Liver (tissue), 9 donors: ENCODE results near the gene FEM1B. TPM values are rescaled to one million over a fixed set of nuclear protein-coding genes. Genes with fewer than 3 reads are reported as not detected.

Experiments
- DNase-seq: peaks from one replicate; pipeline ENCODE4 v3.0.0-alpha.2; 2017; ENCODE audit warnings: low spot score
- H3K27ac ChIP-seq, 2 donors: one replicate each; pipeline ENCODE4 v1.7.0; 2013; ENCODE audit warnings: inconsistent platforms in 2 of 2, low read length in 2 of 2, control low read depth in 1 of 2, low read depth in 1 of 2, mild to moderate bottlenecking in 1 of 2
- H3K27me3 ChIP-seq, 4 donors: one replicate each; pipeline versions ENCODE4 v1.6.1 to v1.7.0; 2013; ENCODE audit warnings: low read length in 3 of 4, inconsistent platforms in 1 of 4, mild to moderate bottlenecking in 1 of 4, moderate library complexity in 1 of 4; ENCODE audit not compliant: control insufficient read depth in 4 of 4, insufficient read depth in 4 of 4
- H3K36me3 ChIP-seq, 4 donors: one replicate each; pipeline versions ENCODE4 v1.6.1 to v1.7.0; 2013; ENCODE audit warnings: low read length in 3 of 4, mild to moderate bottlenecking in 3 of 4, low read depth in 1 of 4, moderate library complexity in 1 of 4; ENCODE audit not compliant: control insufficient read depth in 4 of 4, insufficient read depth in 3 of 4
- H3K4me1 ChIP-seq, 4 donors: one replicate each; pipeline versions ENCODE4 v1.6.1 to v1.7.0; 2013; ENCODE audit warnings: low read length in 3 of 4, mild to moderate bottlenecking in 3 of 4, moderate library complexity in 1 of 4; ENCODE audit not compliant: control insufficient read depth in 4 of 4, insufficient read depth in 4 of 4
- H3K4me3 ChIP-seq, 3 donors: one replicate each; pipeline versions ENCODE4 v1.6.1 to v1.7.0; 2013; ENCODE audit warnings: low read length in 3 of 3, control low read depth in 1 of 3, low read depth in 1 of 3, mild to moderate bottlenecking in 1 of 3
- H3K9ac ChIP-seq, 2 donors: one replicate each; pipeline ENCODE4 v1.7.0; 2013; ENCODE audit warnings: low read length in 2 of 2, mild to moderate bottlenecking in 2 of 2, moderate library complexity in 2 of 2, control low read depth in 1 of 2, low read depth in 1 of 2
- H3K9me3 ChIP-seq, 4 donors: one replicate each; pipeline versions ENCODE4 v1.6.1 to v1.7.0; 2013; ENCODE audit warnings: low read length in 3 of 4; ENCODE audit not compliant: control insufficient read depth in 4 of 4
- ATF3 ChIP-seq: IDR thresholded peaks from 2 replicates; pipeline ENCODE4 v1.6.1; 2016; ENCODE audit warnings: antibody characterized with exemption
- CTCF ChIP-seq: fragments of 150-350 bp; IDR thresholded peaks from 2 replicates; pipeline ENCODE4 v1.5.1; 2017; ENCODE audit warnings: improper control_type of control experiment, low read depth, low read length; ENCODE audit not compliant: missing input control
- EGR1 ChIP-seq, 2 donors: IDR thresholded peaks; 2 replicates each; pipeline ENCODE4 v1.6.1; 2016 to 2018; ENCODE audit warnings: antibody characterized with exemption in 2 of 2, low read depth in 2 of 2
- FOXA1 ChIP-seq: IDR thresholded peaks from 2 replicates; pipeline ENCODE4 v1.6.1; 2016; ENCODE audit warnings: antibody characterized with exemption
- FOXA2 ChIP-seq: IDR thresholded peaks from 2 replicates; pipeline ENCODE4 v1.6.1; 2016; ENCODE audit warnings: antibody characterized with exemption
- GABPA ChIP-seq, 2 donors: IDR thresholded peaks in 1 of 2; conservative IDR thresholded peaks in 1 of 2; 2 replicates each; pipeline ENCODE4 v1.6.1; 2016; ENCODE audit warnings: antibody characterized with exemption in 2 of 2, mild to moderate bottlenecking in 1 of 2, moderate library complexity in 1 of 2
- HNF4A ChIP-seq, 2 donors: conservative IDR thresholded peaks; 2 replicates each; pipeline ENCODE4 v1.6.1; 2016; ENCODE audit warnings: antibody characterized with exemption in 2 of 2, mild to moderate bottlenecking in 2 of 2
- HNF4G ChIP-seq: IDR thresholded peaks from 2 replicates; pipeline ENCODE4 v1.6.1; 2016; ENCODE audit warnings: antibody characterized with exemption
- JUND ChIP-seq, 2 donors: IDR thresholded peaks; 2 replicates each; pipeline ENCODE4 v1.6.1; 2016; ENCODE audit warnings: antibody characterized with exemption in 2 of 2
- MAX ChIP-seq: IDR thresholded peaks from 2 replicates; pipeline ENCODE4 v1.6.1; 2016; ENCODE audit warnings: antibody characterized with exemption
- NR2F2 ChIP-seq: IDR thresholded peaks from 2 replicates; pipeline ENCODE4 v1.6.1; 2016; ENCODE audit warnings: antibody characterized with exemption
- RAD21 ChIP-seq, 2 donors: IDR thresholded peaks; 2 replicates each; pipeline ENCODE4 v1.6.1; 2016; ENCODE audit warnings: antibody characterized with exemption in 2 of 2, mild to moderate bottlenecking in 2 of 2
- REST ChIP-seq: IDR thresholded peaks from 2 replicates; pipeline ENCODE4 v1.6.1; 2016; ENCODE audit warnings: antibody characterized with exemption, mild to moderate bottlenecking
- RXRA ChIP-seq, 2 donors: IDR thresholded peaks; 2 replicates each; pipeline ENCODE4 v1.6.1; 2017 to 2018; ENCODE audit warnings: antibody characterized with exemption in 2 of 2, mild to moderate bottlenecking in 1 of 2
- SP1 ChIP-seq: IDR thresholded peaks from 2 replicates; pipeline ENCODE4 v1.6.1; 2018; ENCODE audit warnings: antibody characterized with exemption, mild to moderate bottlenecking
- TAF1 ChIP-seq: conservative IDR thresholded peaks from 2 replicates; pipeline ENCODE4 v1.6.1; 2016; ENCODE audit warnings: antibody characterized with exemption, mild to moderate bottlenecking
- YY1 ChIP-seq: IDR thresholded peaks from 2 replicates; pipeline ENCODE4 v1.6.1; 2016; ENCODE audit warnings: antibody characterized with exemption, mild to moderate bottlenecking
- ZBTB33 ChIP-seq: IDR thresholded peaks from 2 replicates; pipeline ENCODE4 v1.6.1; 2016; ENCODE audit warnings: antibody characterized with exemption
- WGBS: extraction: QIAGEN DNeasy Blood & Tissue Kit; methylation state at CpG from one replicate; pipeline ENCODE4 v1.1.7; 2013; 5-methylcytosine and 5-hydroxymethylcytosine counted together
- polyA plus RNA-seq, 2 donors: library from polyadenylated mRNA; stranded (reverse) in 1 of 2; unstranded in 1 of 2; fragments of 200-250 nt in 1 of 2; fragments of >200 nt in 1 of 2; fragmentation: Nextera tagmentation in 1 of 2; extraction: Ambion mirVana in 1 of 2; gene quantifications; one replicate each; pipeline versions ENCODE4 v1.2.1 to v1.2.3, GENCODE V29; 2013 to 2015
- total RNA-seq, 2 donors: library from RNA; depleted of rRNA; stranded (reverse); fragments of >200 nt; gene quantifications; one replicate each; pipeline ENCODE4 v1.2.3, GENCODE V29; 2014
- donor health status: healthy.
- donor health status: healthy.
- donor health status: healthy.
- donor health status: healthy.
- donor health status: healthy.

FEM1B gene
- total and polyA plus RNA-seq, 4 donors, result 6.2 to 39.5 (median 17.8) TPM

GRCh38 chr15:68321229-68321628, 43.7 kb downstream of the FEM1B start:
- Histone ChIP-seq H3K27ac (no peak overlapping the region), H3K27me3 (no peaks in the 10 kb centered on the region), H3K4me3 (no peak overlapping the region), H3K9me3 (no peaks in the 10 kb centered on the region), H3K4me1 (no peaks in the 10 kb centered on the region), H3K36me3 (no peaks in the 10 kb centered on the region), H3K9ac (no peak overlapping the region)
- WGBS, result 70% methylated on average over 7 of the region's 7 CpGs
- TF ChIP-seq NR2F2, result no peak
- TF ChIP-seq GABPA (IDR thresholded peaks at IDR 0.05 in 1 of 2, conservative IDR thresholded peaks at IDR 0.05 in 1 of 2), result no peak
- no peak for TF ChIP-seq RXRA (IDR thresholded peaks at IDR 0.05)
- TF ChIP-seq ZBTB33, result no peak
- no peak for TF ChIP-seq CTCF
- no peak for TF ChIP-seq JUND (IDR thresholded peaks at IDR 0.05)
- no peak for TF ChIP-seq EGR1 (IDR thresholded peaks at IDR 0.05; ENCODE audit: low read depth in 2 of 2)
- no peak for TF ChIP-seq RAD21 (IDR thresholded peaks at IDR 0.05)
- TF ChIP-seq SP1, result no peak
- no peak for TF ChIP-seq FOXA2
- no peak for TF ChIP-seq TAF1
- no peak for TF ChIP-seq HNF4A (conservative IDR thresholded peaks at IDR 0.05)
- TF ChIP-seq MAX, result no peak
- TF ChIP-seq ATF3, result no peak
- no peak for TF ChIP-seq YY1
- no peak for TF ChIP-seq HNF4G
- TF ChIP-seq REST, result no peak
- TF ChIP-seq FOXA1, result no peak
- no peak for DNase-seq
